Esophagus squamous epithelium (tissue), 4 donors: ENCODE measurements around the gene VIM.

Experiments used
- POLR2A ChIP-seq, 4 donors: fragments of 450-650 bp; IDR thresholded peaks; one replicate each; pipeline ENCODE4 v1.6.1; 2017; ENCODE audit warnings: antibody characterized with exemption in 4 of 4, mild to moderate bottlenecking in 4 of 4, moderate library complexity in 3 of 4
- TF ChIP-seq, protein P1 (sequence below), 6 experiments: fragments of 450-650 bp in 4 of 6; fragments of 200-600 bp in 2 of 6; sonication (generic) in 2 of 6; IDR thresholded peaks; one replicate each; pipeline ENCODE4 v1.5.1; 2016 to 2019; ENCODE audit warnings: antibody characterized with exemption in 6 of 6, mild to moderate bottlenecking in 4 of 6, moderate library complexity in 4 of 6

GRCh38 chr10:17263580-17263979, 35.5 kb downstream of the VIM start:
- no peak for TF ChIP-seq POLR2A (IDR thresholded peaks at IDR 0.05)
- TF ChIP-seq, protein P1, sequence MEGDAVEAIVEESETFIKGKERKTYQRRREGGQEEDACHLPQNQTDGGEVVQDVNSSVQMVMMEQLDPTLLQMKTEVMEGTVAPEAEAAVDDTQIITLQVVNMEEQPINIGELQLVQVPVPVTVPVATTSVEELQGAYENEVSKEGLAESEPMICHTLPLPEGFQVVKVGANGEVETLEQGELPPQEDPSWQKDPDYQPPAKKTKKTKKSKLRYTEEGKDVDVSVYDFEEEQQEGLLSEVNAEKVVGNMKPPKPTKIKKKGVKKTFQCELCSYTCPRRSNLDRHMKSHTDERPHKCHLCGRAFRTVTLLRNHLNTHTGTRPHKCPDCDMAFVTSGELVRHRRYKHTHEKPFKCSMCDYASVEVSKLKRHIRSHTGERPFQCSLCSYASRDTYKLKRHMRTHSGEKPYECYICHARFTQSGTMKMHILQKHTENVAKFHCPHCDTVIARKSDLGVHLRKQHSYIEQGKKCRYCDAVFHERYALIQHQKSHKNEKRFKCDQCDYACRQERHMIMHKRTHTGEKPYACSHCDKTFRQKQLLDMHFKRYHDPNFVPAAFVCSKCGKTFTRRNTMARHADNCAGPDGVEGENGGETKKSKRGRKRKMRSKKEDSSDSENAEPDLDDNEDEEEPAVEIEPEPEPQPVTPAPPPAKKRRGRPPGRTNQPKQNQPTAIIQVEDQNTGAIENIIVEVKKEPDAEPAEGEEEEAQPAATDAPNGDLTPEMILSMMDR (IDR thresholded peaks at IDR 0.05), result no peak
